Gastrocnemius medialis (tissue), 4 donors: ENCODE results near the gene MOB3B.

Experiments used
- CTCF ChIP-seq, 5 experiments: fragments of 450-650 bp in 3 of 5; fragments of 200-600 bp in 2 of 5; sonication (generic) in 2 of 5; IDR thresholded peaks in 4 of 5; conservative IDR thresholded peaks in 1 of 5; 1 replicate in 4 of 5; 2 replicates in 1 of 5; pipeline ENCODE4 v1.5.1; 2016 to 2019; ENCODE audit warnings: antibody characterized with exemption in 5 of 5, mild to moderate bottlenecking in 3 of 5, moderate library complexity in 3 of 5
- POLR2A ChIP-seq, 2 donors: fragments of 450-650 bp; IDR thresholded peaks; one replicate each; pipeline ENCODE4 v1.6.1; 2017; ENCODE audit warnings: antibody characterized with exemption in 2 of 2, mild to moderate bottlenecking in 2 of 2, moderate library complexity in 2 of 2

- TF ChIP-seq CTCF (IDR thresholded peaks at IDR 0.05 in 4 of 5, conservative IDR thresholded peaks at IDR 0.05 in 1 of 5), result no peak
- TF ChIP-seq POLR2A (IDR thresholded peaks at IDR 0.05), result no peak
Measured at GRCh38 chr9:27338527-27338903, 191.1 kb downstream of the MOB3B start.
